GM12864 (cell line): ENCODE results near the gene CFAP46.

Source experiments
- DNase-seq: peaks from one replicate; pipeline ENCODE4 v3.0.0-alpha.2; 2011; ENCODE audit warnings: low read depth
- H3K4me3 ChIP-seq: 2 replicates; pipeline ENCODE4 v1.5.1; 2011; ENCODE audit warnings: mild to moderate bottlenecking, low read depth, low read length, control low read depth
- CTCF ChIP-seq: IDR thresholded peaks from 2 replicates; pipeline ENCODE4 v1.5.1; 2011; ENCODE audit warnings: low read depth, mild to moderate bottlenecking, moderate library complexity, low read length, control low read depth, inconsistent platforms; ENCODE audit errors: missing control alignments

Gene CFAP46

GRCh38 chr10:132766291-132766690, 176.1 kb downstream of the CFAP46 start:
- TF ChIP-seq CTCF: no peak
- no peak overlapping the region for H3K4me3 ChIP-seq
- no peak for DNase-seq

GRCh38 chr10:132765435-132765834, 176.9 kb downstream of the CFAP46 start:
- no peak overlapping the region for H3K4me3 ChIP-seq
- no peak for TF ChIP-seq CTCF
- no peak for DNase-seq

GRCh38 chr10:132764108-132764507, 178.3 kb downstream of the CFAP46 start:
- no peak for TF ChIP-seq CTCF
- DNase-seq: no peak
- no peak overlapping the region for H3K4me3 ChIP-seq

GRCh38 chr10:132763545-132763944, 178.8 kb downstream of the CFAP46 start:
- no peak for TF ChIP-seq CTCF
- H3K4me3 ChIP-seq: no peak overlapping the region

GRCh38 chr10:132762267-132762666, 180.1 kb downstream of the CFAP46 start:
- no peak overlapping the region for H3K4me3 ChIP-seq
- DNase-seq: no peak
- no peak for TF ChIP-seq CTCF

More at GRCh38 chr10:132763545-132763944, 178.8 kb downstream of the CFAP46 start:
- DNase-seq: no peak

- no peak for TF ChIP-seq CTCF
- no peak for DNase-seq
- no peak overlapping the region for H3K4me3 ChIP-seq
Observed at GRCh38 chr10:132761395-132762060, 180.8 kb downstream of the CFAP46 start.

- TF ChIP-seq CTCF: no peak
- no peak for DNase-seq
- H3K4me3 ChIP-seq: no peak overlapping the region
Observed at GRCh38 chr10:132758865-132759264, 183.5 kb downstream of the CFAP46 start.
